GM19328 (cell line): ENCODE results near the gene MAD1L1.

ENCODE experiments used
- ATAC-seq: cut with Tn5 transposase; IDR thresholded peaks from one replicate; pipeline ENCODE4 v1.9.1; 2021; ENCODE audit warnings: mild to moderate bottlenecking, moderate library complexity; ENCODE audit not compliant: unreplicated experiment

MAD1L1 gene

GRCh38 chr7:2107386-2108070, 125.2 kb downstream of the MAD1L1 start:
- no peak for ATAC-seq

- ATAC-seq: no peak
Observed at GRCh38 chr7:2106924-2107323, 125.8 kb downstream of the MAD1L1 start.

GRCh38 chr7:2106440-2106839, 126.3 kb downstream of the MAD1L1 start:
- ATAC-seq: no peak

- no peak for ATAC-seq
Observed at GRCh38 chr7:2105917-2106316, 126.8 kb downstream of the MAD1L1 start.

- ATAC-seq: no peak
Observed at GRCh38 chr7:2105280-2105679, 127.5 kb downstream of the MAD1L1 start.

- ATAC-seq: no peak
Observed at GRCh38 chr7:2104716-2105115, 128.0 kb downstream of the MAD1L1 start.

- ATAC-seq: no peak
Observed at GRCh38 chr7:2104107-2104710, 128.5 kb downstream of the MAD1L1 start.

GRCh38 chr7:2103071-2103898, 129.5 kb downstream of the MAD1L1 start:
- no peak for ATAC-seq

GRCh38 chr7:2102375-2102723, 130.4 kb downstream of the MAD1L1 start:
- no peak for ATAC-seq

GRCh38 chr7:2101630-2102374, 130.9 kb downstream of the MAD1L1 start:
- ATAC-seq: no peak

GRCh38 chr7:2100278-2101208, 132.2 kb downstream of the MAD1L1 start:
- no peak for ATAC-seq

GRCh38 chr7:2099048-2099957, 133.4 kb downstream of the MAD1L1 start:
- ATAC-seq: no peak

- no peak for ATAC-seq
Observed at GRCh38 chr7:2098496-2098895, 134.2 kb downstream of the MAD1L1 start.

- no peak for ATAC-seq
Observed at GRCh38 chr7:2098056-2098455, 134.7 kb downstream of the MAD1L1 start.

- ATAC-seq: no peak
Observed at GRCh38 chr7:2097492-2097891, 135.3 kb downstream of the MAD1L1 start.

GRCh38 chr7:2096692-2097387, 135.9 kb downstream of the MAD1L1 start:
- no peak for ATAC-seq

GRCh38 chr7:2095436-2095835, 137.3 kb downstream of the MAD1L1 start:
- no peak for ATAC-seq

GRCh38 chr7:2094454-2095045, 138.2 kb downstream of the MAD1L1 start:
- no peak for ATAC-seq
